ENCODE results near the gene CCSER2.
"Not testable (repeated sequence)": the region's sequence is repeated elsewhere in the genome, so short reads cannot be mapped to it uniquely, and the experiment has no call there.

DNA sequence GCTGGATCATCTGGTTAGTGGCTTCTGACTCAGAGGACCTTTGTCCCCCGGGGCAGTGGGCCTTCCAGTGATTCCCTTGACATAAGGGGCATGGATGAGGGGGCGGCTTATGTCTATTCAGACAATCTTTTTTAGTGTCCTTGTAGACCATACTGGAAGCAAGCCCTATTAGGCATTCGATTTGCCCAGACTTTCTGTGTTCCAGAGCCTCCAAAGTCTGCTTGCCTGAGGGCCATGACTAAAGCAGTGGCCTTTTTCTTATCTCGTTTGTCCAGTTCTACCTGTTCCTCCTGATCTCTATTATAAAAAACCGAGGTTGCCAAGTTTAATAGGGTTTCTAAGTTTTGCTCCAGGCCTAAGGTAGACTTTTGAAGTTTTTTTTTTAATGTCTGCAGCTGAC is 199.0 kb downstream of the CCSER2 start:
- TF ChIP-seq, protein P1, sequence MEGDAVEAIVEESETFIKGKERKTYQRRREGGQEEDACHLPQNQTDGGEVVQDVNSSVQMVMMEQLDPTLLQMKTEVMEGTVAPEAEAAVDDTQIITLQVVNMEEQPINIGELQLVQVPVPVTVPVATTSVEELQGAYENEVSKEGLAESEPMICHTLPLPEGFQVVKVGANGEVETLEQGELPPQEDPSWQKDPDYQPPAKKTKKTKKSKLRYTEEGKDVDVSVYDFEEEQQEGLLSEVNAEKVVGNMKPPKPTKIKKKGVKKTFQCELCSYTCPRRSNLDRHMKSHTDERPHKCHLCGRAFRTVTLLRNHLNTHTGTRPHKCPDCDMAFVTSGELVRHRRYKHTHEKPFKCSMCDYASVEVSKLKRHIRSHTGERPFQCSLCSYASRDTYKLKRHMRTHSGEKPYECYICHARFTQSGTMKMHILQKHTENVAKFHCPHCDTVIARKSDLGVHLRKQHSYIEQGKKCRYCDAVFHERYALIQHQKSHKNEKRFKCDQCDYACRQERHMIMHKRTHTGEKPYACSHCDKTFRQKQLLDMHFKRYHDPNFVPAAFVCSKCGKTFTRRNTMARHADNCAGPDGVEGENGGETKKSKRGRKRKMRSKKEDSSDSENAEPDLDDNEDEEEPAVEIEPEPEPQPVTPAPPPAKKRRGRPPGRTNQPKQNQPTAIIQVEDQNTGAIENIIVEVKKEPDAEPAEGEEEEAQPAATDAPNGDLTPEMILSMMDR (IDR thresholded peaks at IDR 0.05): not testable (repeated sequence)
- not testable (repeated sequence) for TF ChIP-seq ZFX (IDR thresholded peaks at IDR 0.05; ENCODE audit: borderline replicate concordance)
